GM18861 (cell line): Measurements from ENCODE around the gene CACUL1.
"Not testable (repeated sequence)": the region's sequence is repeated elsewhere in the genome, so short reads cannot be mapped to it uniquely, and the experiment has no call there.

ENCODE experiments used
- ATAC-seq: cut with Tn5 transposase; IDR thresholded peaks from one replicate; pipeline ENCODE4 v1.9.1; 2021; ENCODE audit not compliant: unreplicated experiment

The CACUL1 gene

GRCh38 chr10:118692872-118693271 is 61.9 kb downstream of the CACUL1 start:
- no peak for ATAC-seq

- ATAC-seq = no peak
Observed at GRCh38 chr10:118689070-118689858, 65.5 kb downstream of the CACUL1 start.

DNA sequence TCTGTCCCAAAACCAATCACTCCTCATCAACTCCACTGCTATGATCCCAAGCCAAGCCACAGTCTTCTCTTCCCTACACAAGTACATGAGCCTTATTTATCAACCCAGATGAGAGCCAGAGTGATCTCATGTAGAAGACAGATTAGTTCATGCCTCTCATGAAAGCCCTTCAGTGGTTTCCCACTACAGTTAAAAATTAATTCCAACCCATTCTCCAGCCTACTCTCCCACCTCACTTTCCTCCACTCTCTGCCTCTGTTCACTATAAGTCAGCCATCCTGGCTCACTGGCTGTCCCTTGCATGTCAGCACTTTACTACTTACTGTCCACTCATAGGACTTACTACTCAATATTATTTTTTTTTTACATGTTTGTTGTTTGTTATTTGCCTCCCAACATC is 67.3 kb downstream of the CACUL1 start:
- no peak for ATAC-seq

DNA sequence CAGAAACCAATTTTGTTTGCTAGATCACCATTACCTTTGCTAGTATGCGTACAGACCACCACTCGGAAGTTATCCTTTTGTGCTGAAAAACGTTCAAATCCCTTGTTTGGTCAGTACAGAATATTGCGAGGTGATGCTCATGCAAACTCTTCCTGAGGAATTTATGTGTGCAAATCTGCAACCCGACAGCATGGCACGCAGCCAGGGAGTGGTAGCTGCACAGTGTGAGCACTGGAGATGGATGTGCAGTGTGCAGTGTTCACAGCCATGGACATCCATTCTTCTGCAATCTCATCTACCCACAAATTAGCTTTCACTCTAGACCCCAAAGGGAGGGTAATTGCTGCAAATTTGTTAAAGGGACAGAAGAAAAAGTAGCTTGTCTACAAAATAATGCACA is 72.2 kb downstream of the CACUL1 start:
- no peak for ATAC-seq

- no peak for ATAC-seq
Observed at GRCh38 chr10:118680197-118680596, 74.6 kb downstream of the CACUL1 start.

GRCh38 chr10:118674226-118674919 is 80.4 kb downstream of the CACUL1 start:
- no peak for ATAC-seq

- ATAC-seq = no peak
Observed at GRCh38 chr10:118672766-118673715, 81.7 kb downstream of the CACUL1 start.

GRCh38 chr10:118672153-118672552 is 82.6 kb downstream of the CACUL1 start:
- no peak for ATAC-seq

DNA sequence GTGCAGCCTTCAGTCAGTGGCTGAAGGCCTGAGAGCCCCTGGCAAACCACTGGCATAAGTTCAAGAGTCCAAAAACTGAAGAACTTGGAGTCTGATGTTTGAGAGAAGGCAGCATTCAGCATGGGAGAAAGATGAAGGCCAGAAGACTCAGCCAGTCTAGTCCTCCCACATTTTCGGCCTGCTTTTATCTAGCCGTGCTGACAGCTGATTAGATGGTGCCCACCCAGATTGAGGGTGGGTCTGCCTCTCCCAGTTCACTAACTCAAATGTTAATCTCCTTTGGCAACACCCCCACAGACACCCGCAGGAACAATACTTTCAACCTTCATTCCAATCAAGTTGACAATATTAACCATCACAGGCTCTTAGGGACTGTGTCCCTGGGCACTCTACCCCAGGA is 83.5 kb downstream of the CACUL1 start:
- not testable (repeated sequence) for ATAC-seq

GRCh38 chr10:118670472-118671124 is 84.2 kb downstream of the CACUL1 start:
- ATAC-seq = no peak

DNA sequence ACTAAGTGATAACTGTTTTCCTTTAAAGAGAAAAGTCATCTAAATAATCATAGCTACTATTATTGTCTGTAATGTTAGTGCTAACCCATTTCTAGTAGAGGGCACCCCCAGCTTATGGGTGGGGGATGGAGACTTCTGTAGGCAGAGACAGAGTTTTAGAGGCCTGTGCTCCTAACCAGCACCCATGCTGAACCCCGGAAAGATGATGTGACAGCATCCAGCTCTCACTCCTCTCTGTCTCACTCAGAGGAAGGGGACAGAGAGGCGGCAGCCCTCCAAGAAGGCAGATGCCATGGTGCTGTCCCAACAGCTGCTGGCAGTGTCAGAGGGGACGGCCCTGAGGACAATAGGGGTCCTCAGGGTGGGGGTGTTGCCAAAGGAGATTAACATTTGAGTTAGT is 84.9 kb downstream of the CACUL1 start:
- no peak for ATAC-seq

GRCh38 chr10:118669020-118669791 is 85.6 kb downstream of the CACUL1 start:
- no peak for ATAC-seq

DNA sequence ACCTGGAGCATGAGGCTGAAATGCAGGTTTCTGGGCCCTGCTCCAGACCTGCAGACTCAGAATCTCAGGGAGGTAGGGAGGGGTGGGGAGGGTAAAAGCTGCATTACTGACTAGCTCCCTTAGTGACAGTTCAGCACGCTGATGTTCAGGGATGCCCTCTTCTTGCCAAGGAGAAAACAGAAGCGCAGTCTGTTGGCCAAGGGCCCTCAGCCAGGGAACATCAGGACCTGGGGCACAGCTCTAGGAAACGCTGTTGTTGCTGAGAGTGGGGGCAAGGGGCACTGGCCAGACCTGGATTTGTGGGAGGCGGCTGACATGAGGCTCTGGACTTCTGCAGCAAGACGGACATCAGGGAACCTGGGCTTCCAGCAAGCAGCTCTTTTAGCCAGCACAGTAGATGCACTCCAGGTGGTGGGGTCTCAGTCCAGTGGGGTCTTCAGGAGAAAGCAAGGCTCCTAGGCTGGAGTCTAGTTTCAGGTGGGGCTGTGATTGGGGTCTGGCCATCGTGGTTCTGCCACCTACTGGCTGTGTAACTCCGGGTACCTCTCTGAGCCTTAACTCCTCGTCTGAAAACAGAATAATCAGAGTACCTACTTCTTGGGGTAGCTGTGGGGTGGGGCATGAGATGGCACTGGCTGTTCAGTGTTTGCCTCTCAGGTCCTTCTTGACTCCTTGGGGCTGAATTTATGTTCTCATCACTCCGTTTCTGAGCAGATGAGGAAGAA is 86.4 kb downstream of the CACUL1 start:
- no peak for ATAC-seq

DNA sequence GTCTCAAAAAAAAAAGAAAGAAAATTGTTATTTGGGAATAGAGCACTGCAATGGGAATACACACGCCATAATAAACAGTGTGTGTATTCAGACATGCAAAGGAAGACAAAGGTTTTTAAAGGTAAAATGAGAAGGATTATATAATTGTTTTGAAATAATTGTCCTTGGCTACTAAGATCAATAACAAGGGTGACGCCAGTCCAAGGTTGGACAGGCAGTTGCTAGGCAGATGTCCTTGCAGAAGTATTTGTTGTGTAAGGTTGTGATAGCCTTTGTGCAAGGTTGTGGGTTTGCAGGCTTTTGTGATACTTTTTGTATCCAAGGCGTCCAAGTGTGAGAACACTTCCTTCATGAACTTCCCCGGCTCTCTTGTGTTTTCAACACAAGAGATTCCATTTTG is 87.0 kb downstream of the CACUL1 start:
- no peak for ATAC-seq

DNA sequence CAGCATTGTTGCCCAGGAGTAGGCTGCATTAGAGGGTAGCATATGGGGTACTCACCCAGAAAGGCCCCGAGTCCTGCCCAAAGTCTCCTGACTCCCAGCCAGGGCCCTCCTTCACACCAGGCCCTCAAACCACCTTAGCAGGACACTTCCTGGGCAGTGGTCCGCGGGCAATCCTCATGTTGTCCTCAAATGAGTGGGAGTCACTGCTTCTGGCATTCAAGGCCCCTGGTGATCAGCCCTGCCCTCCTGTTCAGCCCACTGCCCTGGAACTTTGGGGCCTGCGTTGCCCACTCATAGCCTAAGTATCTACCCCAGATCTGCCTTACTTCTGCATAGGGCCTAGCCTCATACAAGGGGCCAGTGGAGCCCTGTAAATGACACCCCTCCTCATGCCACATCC is 88.4 kb downstream of the CACUL1 start:
- no peak for ATAC-seq

- no peak for ATAC-seq
Observed at GRCh38 chr10:118664321-118664720, 90.4 kb downstream of the CACUL1 start.

GRCh38 chr10:118663176-118663575 is 91.6 kb downstream of the CACUL1 start:
- no peak for ATAC-seq

- no peak for ATAC-seq
Observed at GRCh38 chr10:118662228-118663035, 92.3 kb downstream of the CACUL1 start.

DNA sequence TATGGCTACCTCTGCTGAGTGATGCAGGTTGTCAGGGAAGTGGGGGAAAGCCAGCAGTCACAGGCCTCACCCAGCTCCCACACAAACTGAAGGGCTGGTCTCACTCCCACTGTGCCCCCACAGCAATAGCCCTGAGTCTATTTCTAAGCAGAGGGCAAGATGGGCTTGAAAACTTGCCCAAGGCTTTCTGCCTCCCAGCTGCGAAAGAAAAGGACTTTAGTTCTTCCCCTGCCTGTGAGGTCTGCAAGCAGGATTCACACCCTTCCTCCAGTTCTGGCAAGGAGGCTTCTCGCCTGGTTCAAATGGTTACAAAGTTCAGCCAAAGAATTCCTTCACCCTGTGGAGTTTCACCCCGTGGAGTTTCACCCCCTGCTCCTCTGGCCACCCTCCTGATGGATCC is 96.0 kb downstream of the CACUL1 start:
- ATAC-seq = no peak
